ENCODE results near the gene S100A6.

S100A6 gene

GRCh38 chr1:153542956-153543711, 7.3 kb upstream of the S100A6 start:
- Histone ChIP-seq H3K27ac (no peak overlapping the region), H3K4me3 (ENCODE audit: low read depth, low read length) (no peak overlapping the region), H3K27me3 (replicated peaks) (no peaks in the 10 kb centered on the region), H3K36me3 (replicated peaks) (no peaks in the 10 kb centered on the region)
- TF ChIP-seq CTCF (IDR thresholded peaks at IDR 0.05; ENCODE audit: low read depth, low read length, missing control alignments) = no peak
- DNase-seq = no peak
- in situ Hi-C loops (cut with HindIII; ENCODE audit: low pct_ligation_motif_present, low sequenced_read_pairs) = no loop called here

DNA sequence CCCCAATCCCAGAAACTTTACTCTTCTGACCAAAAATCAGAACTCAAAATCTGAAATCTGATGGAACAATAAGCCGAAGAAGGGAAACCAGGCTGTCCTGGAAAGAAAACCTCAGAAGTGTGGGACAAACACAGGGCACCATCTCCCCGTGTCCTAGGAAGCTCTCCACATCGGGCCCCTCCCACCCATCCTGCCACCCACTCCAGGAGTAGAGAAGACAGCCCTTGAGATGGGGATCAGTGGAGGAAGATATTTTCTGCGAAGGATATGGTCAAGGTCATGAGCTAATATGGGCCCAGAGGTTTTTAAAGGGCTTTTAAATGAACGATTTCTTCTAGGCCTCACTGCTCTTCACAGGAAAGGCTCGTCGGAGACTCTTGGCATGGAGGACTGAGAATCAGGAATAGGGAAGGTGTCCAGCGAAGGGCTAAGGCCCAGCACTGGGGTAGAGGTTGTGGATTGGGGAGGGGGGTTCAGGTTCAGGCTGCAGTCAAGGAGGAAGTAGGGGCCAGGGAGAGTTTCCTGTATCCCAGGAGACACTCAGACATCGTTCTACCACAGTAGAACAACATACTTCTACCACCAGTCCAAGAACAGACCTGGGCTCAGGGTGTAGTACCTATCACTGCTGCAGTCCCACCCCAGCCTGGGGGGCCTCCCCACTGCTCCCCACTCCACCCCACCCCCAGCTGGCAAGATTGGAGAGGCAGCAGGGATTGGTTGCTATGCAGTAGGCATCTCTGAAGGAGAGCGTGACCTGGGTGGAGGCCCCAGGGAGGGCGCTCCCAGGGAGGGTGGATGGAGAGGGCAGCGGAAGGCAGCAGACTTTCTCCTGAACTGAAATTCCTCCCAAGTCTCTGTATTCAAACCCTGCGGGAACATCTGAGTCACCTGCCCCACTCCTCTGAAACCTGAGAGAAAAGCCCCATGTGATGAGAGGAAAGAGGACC, 6.1 kb upstream of the S100A6 start:
- in situ Hi-C loops (cut with HindIII; ENCODE audit: low pct_ligation_motif_present, low sequenced_read_pairs) = no loop called here
- Histone ChIP-seq H3K4me3 (ENCODE audit: low read depth, low read length) (no peak overlapping the region), H3K36me3 (replicated peaks) (no peaks in the 10 kb centered on the region), H3K27ac (no peak overlapping the region), H3K27me3 (replicated peaks) (no peaks in the 10 kb centered on the region)
- no peak for DNase-seq
- TF ChIP-seq CTCF (IDR thresholded peaks at IDR 0.05; ENCODE audit: low read depth, low read length, missing control alignments) = no peak

DNA sequence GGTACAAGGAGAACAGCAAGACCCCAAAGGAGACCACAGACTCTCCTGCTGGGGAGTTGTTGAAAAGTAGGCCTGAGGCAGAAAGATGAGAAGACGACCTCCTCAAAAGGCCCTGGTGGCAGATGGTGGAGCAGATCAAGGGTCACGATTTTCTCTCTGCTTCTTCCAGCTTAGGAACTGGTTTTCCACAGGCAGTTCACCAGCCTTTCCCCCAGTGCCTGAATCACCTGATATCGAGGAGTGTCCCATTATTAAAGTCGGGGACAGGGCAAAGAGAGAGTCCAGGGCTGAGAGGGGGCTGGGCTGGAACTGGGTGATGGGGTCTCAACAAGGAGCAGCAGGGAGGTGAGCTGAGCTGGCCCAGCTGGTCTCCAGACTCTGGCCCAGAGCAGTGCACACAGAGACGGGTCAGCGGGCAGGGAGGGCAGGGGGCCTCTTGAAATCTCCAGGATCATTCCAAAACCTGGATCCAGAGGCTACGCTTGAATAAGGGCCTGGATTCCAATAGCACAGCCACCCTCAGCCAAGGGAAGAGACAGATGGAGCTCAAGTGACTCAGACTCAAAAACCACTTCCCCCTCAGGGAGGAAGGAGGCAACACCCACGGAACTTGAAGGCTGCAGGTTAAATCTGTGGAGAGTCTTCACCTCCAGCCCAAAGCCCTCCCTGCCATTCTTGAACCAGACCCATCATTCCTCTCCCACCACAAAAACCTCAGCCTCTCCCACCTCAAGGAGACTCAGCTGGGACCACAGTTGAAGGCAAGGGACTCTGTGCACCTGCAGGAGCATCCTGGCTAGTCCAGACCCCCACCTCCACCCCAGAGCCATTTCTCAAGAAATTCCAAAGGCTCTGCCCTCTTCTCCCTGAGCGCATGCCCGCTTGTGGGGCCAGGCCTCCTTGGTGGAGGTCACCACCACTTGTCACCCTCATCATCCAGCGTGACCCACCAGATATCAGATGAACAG, 4.9 kb upstream of the S100A6 start, which contains the start of gene S100A5:
Gene S100A5, minus strand, starts transcription at position 541 of the 968 bp plus-strand sequence. CDS start 743 bp downstream, outside the sequence.
- Histone ChIP-seq H3K4me3 (ENCODE audit: low read depth, low read length) (no peak within 1 kb of the TSS), H3K27me3 (replicated peaks) (no peaks in the 10 kb centered on the region), H3K36me3 (replicated peaks) (no peaks in the 10 kb centered on the region), H3K27ac (no peak within 1 kb of the TSS)
- no peak for DNase-seq
- TF ChIP-seq CTCF (IDR thresholded peaks at IDR 0.05; ENCODE audit: low read depth, low read length, missing control alignments) = no peak
- in situ Hi-C loops (cut with HindIII; ENCODE audit: low pct_ligation_motif_present, low sequenced_read_pairs) = no loop called here

GRCh38 chr1:153539395-153540093, 3.8 kb upstream of the S100A6 start:
- Histone ChIP-seq H3K36me3 (replicated peaks) (no peaks in the 10 kb centered on the region), H3K27ac (no peak overlapping the region), H3K4me3 (ENCODE audit: low read depth, low read length) (no peak overlapping the region), H3K27me3 (replicated peaks) (no peaks in the 10 kb centered on the region)
- TF ChIP-seq CTCF (IDR thresholded peaks at IDR 0.05; ENCODE audit: low read depth, low read length, missing control alignments) = no peak
- DNase-seq = no peak
- in situ Hi-C loops (cut with HindIII; ENCODE audit: low pct_ligation_motif_present, low sequenced_read_pairs) = no loop called here

DNA sequence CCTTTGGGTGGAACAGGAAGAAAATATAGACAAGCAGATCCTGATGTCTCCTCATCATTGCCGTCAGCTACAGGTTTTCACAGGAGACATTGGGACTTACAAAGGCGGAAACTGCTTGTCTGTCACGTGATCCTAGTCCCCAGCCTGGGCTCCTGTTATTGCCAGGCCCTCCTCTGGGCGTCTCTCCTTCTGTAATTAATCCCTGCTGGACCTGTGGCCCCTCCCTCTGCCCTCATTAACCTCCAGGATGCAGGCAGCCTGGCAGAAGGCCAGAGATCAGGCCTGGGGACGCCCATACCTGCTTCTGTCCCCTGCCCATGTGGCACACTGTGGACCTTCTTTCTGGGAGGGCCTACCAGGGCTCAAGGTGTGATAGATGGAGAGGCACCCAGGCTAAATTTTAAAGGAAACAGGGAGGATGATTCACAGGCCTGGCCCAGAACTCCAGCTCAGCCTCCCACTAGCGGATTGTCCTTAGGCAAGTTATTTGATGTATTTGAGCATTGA, 2.6 kb upstream of the S100A6 start:
- in situ Hi-C loops (cut with HindIII; ENCODE audit: low pct_ligation_motif_present, low sequenced_read_pairs) = no loop called here
- H3K27ac ChIP-seq = no peak overlapping the region
- H3K4me3 ChIP-seq (ENCODE audit: low read depth, low read length) = no peak overlapping the region
- DNase-seq = no peak
- no peaks in the 10 kb centered on the region for H3K27me3 ChIP-seq (replicated peaks)
- H3K36me3 ChIP-seq (replicated peaks) = no peaks in the 10 kb centered on the region
- TF ChIP-seq CTCF (IDR thresholded peaks at IDR 0.05; ENCODE audit: low read depth, low read length, missing control alignments) = no peak

Data from brain microvascular endothelial cell (primary cell).